GM23338 (cell line): Measurements from ENCODE around the gene COL4A5. TPM values are rescaled to one million over a fixed set of nuclear protein-coding genes. Genes with fewer than 3 reads are reported as not detected.

Experiments used
- ATAC-seq: fragments of 200-7000 bp; cut with Tn5 transposase; 3 replicates; pipeline ENCODE4 v1.9.1; 2020
- DNase-seq: peaks from one replicate; pipeline ENCODE4 v3.0.0-alpha.2; 2015; ENCODE audit warnings: low spot score
- H2AFZ ChIP-seq: fragments of 200-600 bp; sonication (generic); 2 replicates; pipeline ENCODE4 v1.8.0; 2016; ENCODE audit warnings: antibody characterized with exemption, mild to moderate bottlenecking, moderate library complexity
- H3F3A ChIP-seq: fragments of 200-600 bp; sonication (generic); replicated peaks from 2 replicates; pipeline ENCODE4 v1.8.0; 2017; ENCODE audit warnings: antibody characterized with exemption, mixed run types, low read depth
- H3K27ac ChIP-seq: fragments of 200-600 bp; sonication (generic); 2 replicates; pipeline ENCODE4 v1.6.1; 2016; ENCODE audit warnings: low read depth
- H3K27me3 ChIP-seq: fragments of 200-600 bp; sonication (generic); 2 replicates; pipeline ENCODE4 v1.8.0; 2016; ENCODE audit warnings: mild to moderate bottlenecking, mixed run types, moderate library complexity; ENCODE audit not compliant: insufficient read depth
- H3K36me3 ChIP-seq: fragments of 200-600 bp; sonication (generic); 2 replicates; pipeline ENCODE4 v1.8.0; 2016; ENCODE audit warnings: mild to moderate bottlenecking; ENCODE audit not compliant: insufficient read depth
- H3K4me1 ChIP-seq: fragments of 200-600 bp; sonication (generic); 2 replicates; pipeline ENCODE4 v1.8.0; 2016; ENCODE audit warnings: mild to moderate bottlenecking, moderate library complexity; ENCODE audit not compliant: insufficient read depth
- H3K4me2 ChIP-seq: fragments of 200-600 bp; sonication (generic); 2 replicates; pipeline ENCODE4 v1.7.1; 2017; ENCODE audit warnings: mixed run types
- H3K4me3 ChIP-seq: fragments of 200-600 bp; sonication (generic); 2 replicates; pipeline ENCODE4 v1.6.1; 2016; ENCODE audit warnings: mixed run types
- H3K79me2 ChIP-seq: fragments of 200-600 bp; sonication (generic); replicated peaks from 2 replicates; pipeline ENCODE4 v1.8.0; 2017; ENCODE audit warnings: mild to moderate bottlenecking; ENCODE audit not compliant: insufficient read depth
- H3K9me2 ChIP-seq: fragments of 200-600 bp; sonication (generic); 2 replicates; pipeline ENCODE4 v1.8.0; 2017; ENCODE audit not compliant: insufficient read depth
- H4K20me1 ChIP-seq: fragments of 200-600 bp; sonication (generic); replicated peaks from 2 replicates; pipeline ENCODE4 v1.8.0; 2017; ENCODE audit warnings: mild to moderate bottlenecking; ENCODE audit not compliant: insufficient read depth
- H3K27ac Mint-ChIP-seq: 2 replicates; pipeline ENCODE4 v1.8.0; 2020; ENCODE audit warnings: inconsistent platforms, mild to moderate bottlenecking, moderate library complexity, mixed read lengths
- H3K27me3 Mint-ChIP-seq: 3 replicates; pipeline ENCODE4 v1.8.0; 2022; ENCODE audit warnings: low read depth, mild to moderate bottlenecking, moderate library complexity, mixed read lengths, inconsistent platforms; ENCODE audit not compliant: insufficient read depth, poor library complexity
- H3K36me3 Mint-ChIP-seq: 3 replicates; pipeline ENCODE4 v1.8.0; 2021; ENCODE audit warnings: low read depth, mild to moderate bottlenecking, inconsistent platforms, moderate library complexity, mixed read lengths
- H3K4me1 Mint-ChIP-seq: 3 replicates; pipeline ENCODE4 v1.8.0; 2020; ENCODE audit warnings: mild to moderate bottlenecking, inconsistent platforms, mixed read lengths
- H3K4me3 Mint-ChIP-seq: 3 replicates; pipeline ENCODE4 v1.8.0; 2021; ENCODE audit warnings: moderate library complexity, mild to moderate bottlenecking, inconsistent platforms, mixed read lengths
- H3K9me3 Mint-ChIP-seq: 3 replicates; pipeline ENCODE4 v1.8.0; 2020; ENCODE audit warnings: moderate library complexity, mild to moderate bottlenecking, inconsistent platforms, mixed read lengths
- CREB1 ChIP-seq: fragments of 250-450 bp; sonication (Bioruptor Pico); IDR thresholded peaks from 2 replicates; pipeline ENCODE4 v1.5.0; 2020; ENCODE audit warnings: low read depth, mild to moderate bottlenecking, moderate library complexity
- EZH2 ChIP-seq: fragments of 200-600 bp; sonication (generic); IDR thresholded peaks from one replicate; pipeline ENCODE4 v1.8.0; 2017; ENCODE audit warnings: antibody characterized with exemption, mild to moderate bottlenecking, low read depth; ENCODE audit not compliant: unreplicated experiment
- EZH2phosphoT487 ChIP-seq: fragments of 200-600 bp; sonication (generic); IDR thresholded peaks from one replicate; pipeline ENCODE4 v1.8.1; 2018; ENCODE audit warnings: antibody characterized with exemption; ENCODE audit not compliant: unreplicated experiment
- JUNB ChIP-seq: IDR thresholded peaks from one replicate; pipeline ENCODE4 v1.6.1; 2016; ENCODE audit warnings: antibody characterized with exemption; ENCODE audit not compliant: unreplicated experiment
- NANOG ChIP-seq: IDR thresholded peaks from 2 replicates; pipeline ENCODE4 v1.6.1; 2016; ENCODE audit warnings: antibody characterized with exemption, borderline replicate concordance
- POLR2AphosphoS5 ChIP-seq: IDR thresholded peaks from 2 replicates; pipeline ENCODE4 v1.6.1; 2016; ENCODE audit warnings: antibody characterized with exemption, low read depth
- STAT1 ChIP-seq: IDR thresholded peaks from one replicate; pipeline ENCODE4 v1.6.1; 2016; ENCODE audit warnings: antibody characterized with exemption; ENCODE audit not compliant: unreplicated experiment
- ZNF114 ChIP-seq: fragments of 250-450 bp; sonication (Bioruptor Pico); IDR thresholded peaks from 2 replicates; pipeline ENCODE4 v1.5.0; 2020; ENCODE audit warnings: mild to moderate bottlenecking, moderate library complexity
- ZNF331 ChIP-seq: fragments of 250-450 bp; sonication (Bioruptor Pico); IDR thresholded peaks from 2 replicates; pipeline ENCODE4 v1.5.0; 2020; ENCODE audit warnings: low read depth, mild to moderate bottlenecking, moderate library complexity
- polyA plus RNA-seq: library from polyadenylated mRNA; unstranded; fragments of >200 nt; fragmentation: Nextera tagmentation; extraction: Ambion mirVana; gene quantifications from 2 replicates; pipeline ENCODE4 v1.2.1, GENCODE V29; 2016
- total RNA-seq: library from RNA; depleted of rRNA; stranded (reverse); fragments of >200 nt; shearing (Covaris generic); gene quantifications from 2 replicates; pipeline ENCODE4 v1.2.3, GENCODE V29; 2014
- TF ChIP-seq, protein P1 (sequence below): IDR thresholded peaks from one replicate; pipeline ENCODE4 v1.6.1; 2018; ENCODE audit warnings: antibody characterized with exemption; ENCODE audit not compliant: unreplicated experiment
- TF ChIP-seq, protein P2 (sequence below): IDR thresholded peaks from 2 replicates; pipeline ENCODE4 v1.6.1; 2016; ENCODE audit warnings: antibody characterized with exemption
- TF ChIP-seq, protein P3 (sequence below), 2 experiments: fragments of 200-600 bp in 1 of 2; sonication (generic) in 1 of 2; conservative IDR thresholded peaks; 2 replicates each; pipeline versions ENCODE4 v1.5.1 to v1.6.1; 2016 to 2017; ENCODE audit warnings: antibody characterized with exemption in 2 of 2, low read depth in 2 of 2, mild to moderate bottlenecking in 2 of 2, moderate library complexity in 1 of 2
- TF ChIP-seq, protein P4 (sequence below): fragments of 250-450 bp; sonication (Bioruptor Pico); IDR thresholded peaks from 2 replicates; pipeline ENCODE4 v1.5.0; 2020; ENCODE audit warnings: mild to moderate bottlenecking, moderate library complexity

The COL4A5 gene
- total and polyA plus RNA-seq, 2 experiments from 2014 or later = 15.5 to 48.1 TPM

DNA sequence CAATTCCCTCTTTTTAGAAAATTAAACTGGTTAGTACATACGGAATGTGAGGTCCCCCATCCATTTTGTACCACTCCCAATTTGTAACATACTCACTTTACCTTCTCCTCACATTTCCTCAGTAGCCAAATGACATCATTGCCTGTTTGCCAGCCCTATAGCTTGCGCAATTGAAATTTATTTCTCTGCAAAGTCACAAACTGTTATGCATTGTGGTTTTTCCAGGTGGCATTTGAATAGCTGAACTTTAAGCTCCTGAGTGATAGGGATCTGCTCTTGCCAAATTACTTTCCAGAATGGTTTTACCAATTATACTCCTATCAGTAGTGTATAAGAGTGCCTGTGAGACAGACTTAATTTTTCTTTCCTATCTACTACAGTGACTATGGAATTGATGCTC lies 7.7 kb downstream of the COL4A5 start (continued):
- TF ChIP-seq, protein P1, sequence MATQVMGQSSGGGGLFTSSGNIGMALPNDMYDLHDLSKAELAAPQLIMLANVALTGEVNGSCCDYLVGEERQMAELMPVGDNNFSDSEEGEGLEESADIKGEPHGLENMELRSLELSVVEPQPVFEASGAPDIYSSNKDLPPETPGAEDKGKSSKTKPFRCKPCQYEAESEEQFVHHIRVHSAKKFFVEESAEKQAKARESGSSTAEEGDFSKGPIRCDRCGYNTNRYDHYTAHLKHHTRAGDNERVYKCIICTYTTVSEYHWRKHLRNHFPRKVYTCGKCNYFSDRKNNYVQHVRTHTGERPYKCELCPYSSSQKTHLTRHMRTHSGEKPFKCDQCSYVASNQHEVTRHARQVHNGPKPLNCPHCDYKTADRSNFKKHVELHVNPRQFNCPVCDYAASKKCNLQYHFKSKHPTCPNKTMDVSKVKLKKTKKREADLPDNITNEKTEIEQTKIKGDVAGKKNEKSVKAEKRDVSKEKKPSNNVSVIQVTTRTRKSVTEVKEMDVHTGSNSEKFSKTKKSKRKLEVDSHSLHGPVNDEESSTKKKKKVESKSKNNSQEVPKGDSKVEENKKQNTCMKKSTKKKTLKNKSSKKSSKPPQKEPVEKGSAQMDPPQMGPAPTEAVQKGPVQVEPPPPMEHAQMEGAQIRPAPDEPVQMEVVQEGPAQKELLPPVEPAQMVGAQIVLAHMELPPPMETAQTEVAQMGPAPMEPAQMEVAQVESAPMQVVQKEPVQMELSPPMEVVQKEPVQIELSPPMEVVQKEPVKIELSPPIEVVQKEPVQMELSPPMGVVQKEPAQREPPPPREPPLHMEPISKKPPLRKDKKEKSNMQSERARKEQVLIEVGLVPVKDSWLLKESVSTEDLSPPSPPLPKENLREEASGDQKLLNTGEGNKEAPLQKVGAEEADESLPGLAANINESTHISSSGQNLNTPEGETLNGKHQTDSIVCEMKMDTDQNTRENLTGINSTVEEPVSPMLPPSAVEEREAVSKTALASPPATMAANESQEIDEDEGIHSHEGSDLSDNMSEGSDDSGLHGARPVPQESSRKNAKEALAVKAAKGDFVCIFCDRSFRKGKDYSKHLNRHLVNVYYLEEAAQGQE = no peak
- TF ChIP-seq CREB1 (CRISPR knock-in tag) = no peak
- no peak for TF ChIP-seq STAT1
- no peak for TF ChIP-seq JUNB

DNA sequence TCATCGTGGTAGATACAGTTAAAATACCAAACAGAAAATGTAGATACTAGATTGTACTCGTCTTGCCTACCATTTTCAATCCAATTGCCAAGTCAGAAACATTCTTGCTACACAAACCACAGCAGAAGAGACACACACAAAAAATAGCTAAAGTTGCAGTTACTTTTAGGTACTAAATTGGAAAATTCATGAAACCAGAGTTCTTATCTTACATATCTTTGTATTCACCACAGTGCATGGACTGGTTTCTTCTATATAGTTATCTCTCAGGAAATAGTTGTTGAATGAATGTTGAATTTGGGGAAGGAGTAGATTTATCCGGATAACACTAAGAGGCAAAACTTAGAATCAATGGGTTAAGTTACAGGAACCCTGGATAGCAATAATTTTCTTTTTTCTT lies 14.2 kb downstream of the COL4A5 start:
- no peak overlapping the region for H2AFZ ChIP-seq
- H3K27me3 ChIP-seq = no peaks in the 10 kb centered on the region
- Mint-ChIP-seq H3K4me1 (no peaks in the 10 kb centered on the region), H3K4me3 (no peak overlapping the region), H3K27me3 (no peaks in the 10 kb centered on the region), H3K36me3 (0 out of 3 replicates have a peak, but pooled peaks cover 2% of the 10 kb centered on the region), H3K9me3 (no peaks in the 10 kb centered on the region), H3K27ac (no peak overlapping the region)
- no peak overlapping the region for H3K4me2 ChIP-seq
- H3K9me2 ChIP-seq = no peaks in the 10 kb centered on the region
- no peak for ATAC-seq
- peaks cover 5% of the 10 kb centered on the region; the same call in 1 of the 2 replicates for H3K4me1 ChIP-seq
- H3F3A ChIP-seq = no peaks in the 10 kb centered on the region
- H3K36me3 ChIP-seq = no peaks in the 10 kb centered on the region
- no peak overlapping the region for H3K4me3 ChIP-seq
- TF ChIP-seq, protein P2, sequence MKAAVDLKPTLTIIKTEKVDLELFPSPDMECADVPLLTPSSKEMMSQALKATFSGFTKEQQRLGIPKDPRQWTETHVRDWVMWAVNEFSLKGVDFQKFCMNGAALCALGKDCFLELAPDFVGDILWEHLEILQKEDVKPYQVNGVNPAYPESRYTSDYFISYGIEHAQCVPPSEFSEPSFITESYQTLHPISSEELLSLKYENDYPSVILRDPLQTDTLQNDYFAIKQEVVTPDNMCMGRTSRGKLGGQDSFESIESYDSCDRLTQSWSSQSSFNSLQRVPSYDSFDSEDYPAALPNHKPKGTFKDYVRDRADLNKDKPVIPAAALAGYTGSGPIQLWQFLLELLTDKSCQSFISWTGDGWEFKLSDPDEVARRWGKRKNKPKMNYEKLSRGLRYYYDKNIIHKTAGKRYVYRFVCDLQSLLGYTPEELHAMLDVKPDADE = no peak
- no peak for TF ChIP-seq JUNB
- TF ChIP-seq NANOG = no peak
- no peak for TF ChIP-seq POLR2AphosphoS5
- no peak for TF ChIP-seq ZNF114 (CRISPR knock-in tag)
- TF ChIP-seq EZH2 = no peak
- no peak for TF ChIP-seq EZH2phosphoT487
- no peak for TF ChIP-seq STAT1
- TF ChIP-seq, protein P3, sequence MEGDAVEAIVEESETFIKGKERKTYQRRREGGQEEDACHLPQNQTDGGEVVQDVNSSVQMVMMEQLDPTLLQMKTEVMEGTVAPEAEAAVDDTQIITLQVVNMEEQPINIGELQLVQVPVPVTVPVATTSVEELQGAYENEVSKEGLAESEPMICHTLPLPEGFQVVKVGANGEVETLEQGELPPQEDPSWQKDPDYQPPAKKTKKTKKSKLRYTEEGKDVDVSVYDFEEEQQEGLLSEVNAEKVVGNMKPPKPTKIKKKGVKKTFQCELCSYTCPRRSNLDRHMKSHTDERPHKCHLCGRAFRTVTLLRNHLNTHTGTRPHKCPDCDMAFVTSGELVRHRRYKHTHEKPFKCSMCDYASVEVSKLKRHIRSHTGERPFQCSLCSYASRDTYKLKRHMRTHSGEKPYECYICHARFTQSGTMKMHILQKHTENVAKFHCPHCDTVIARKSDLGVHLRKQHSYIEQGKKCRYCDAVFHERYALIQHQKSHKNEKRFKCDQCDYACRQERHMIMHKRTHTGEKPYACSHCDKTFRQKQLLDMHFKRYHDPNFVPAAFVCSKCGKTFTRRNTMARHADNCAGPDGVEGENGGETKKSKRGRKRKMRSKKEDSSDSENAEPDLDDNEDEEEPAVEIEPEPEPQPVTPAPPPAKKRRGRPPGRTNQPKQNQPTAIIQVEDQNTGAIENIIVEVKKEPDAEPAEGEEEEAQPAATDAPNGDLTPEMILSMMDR (conservative IDR thresholded peaks at IDR 0.05; ENCODE audit: low read depth in 2 of 2) = no peak
- TF ChIP-seq CREB1 (CRISPR knock-in tag) = no peak
- TF ChIP-seq, protein P4, sequence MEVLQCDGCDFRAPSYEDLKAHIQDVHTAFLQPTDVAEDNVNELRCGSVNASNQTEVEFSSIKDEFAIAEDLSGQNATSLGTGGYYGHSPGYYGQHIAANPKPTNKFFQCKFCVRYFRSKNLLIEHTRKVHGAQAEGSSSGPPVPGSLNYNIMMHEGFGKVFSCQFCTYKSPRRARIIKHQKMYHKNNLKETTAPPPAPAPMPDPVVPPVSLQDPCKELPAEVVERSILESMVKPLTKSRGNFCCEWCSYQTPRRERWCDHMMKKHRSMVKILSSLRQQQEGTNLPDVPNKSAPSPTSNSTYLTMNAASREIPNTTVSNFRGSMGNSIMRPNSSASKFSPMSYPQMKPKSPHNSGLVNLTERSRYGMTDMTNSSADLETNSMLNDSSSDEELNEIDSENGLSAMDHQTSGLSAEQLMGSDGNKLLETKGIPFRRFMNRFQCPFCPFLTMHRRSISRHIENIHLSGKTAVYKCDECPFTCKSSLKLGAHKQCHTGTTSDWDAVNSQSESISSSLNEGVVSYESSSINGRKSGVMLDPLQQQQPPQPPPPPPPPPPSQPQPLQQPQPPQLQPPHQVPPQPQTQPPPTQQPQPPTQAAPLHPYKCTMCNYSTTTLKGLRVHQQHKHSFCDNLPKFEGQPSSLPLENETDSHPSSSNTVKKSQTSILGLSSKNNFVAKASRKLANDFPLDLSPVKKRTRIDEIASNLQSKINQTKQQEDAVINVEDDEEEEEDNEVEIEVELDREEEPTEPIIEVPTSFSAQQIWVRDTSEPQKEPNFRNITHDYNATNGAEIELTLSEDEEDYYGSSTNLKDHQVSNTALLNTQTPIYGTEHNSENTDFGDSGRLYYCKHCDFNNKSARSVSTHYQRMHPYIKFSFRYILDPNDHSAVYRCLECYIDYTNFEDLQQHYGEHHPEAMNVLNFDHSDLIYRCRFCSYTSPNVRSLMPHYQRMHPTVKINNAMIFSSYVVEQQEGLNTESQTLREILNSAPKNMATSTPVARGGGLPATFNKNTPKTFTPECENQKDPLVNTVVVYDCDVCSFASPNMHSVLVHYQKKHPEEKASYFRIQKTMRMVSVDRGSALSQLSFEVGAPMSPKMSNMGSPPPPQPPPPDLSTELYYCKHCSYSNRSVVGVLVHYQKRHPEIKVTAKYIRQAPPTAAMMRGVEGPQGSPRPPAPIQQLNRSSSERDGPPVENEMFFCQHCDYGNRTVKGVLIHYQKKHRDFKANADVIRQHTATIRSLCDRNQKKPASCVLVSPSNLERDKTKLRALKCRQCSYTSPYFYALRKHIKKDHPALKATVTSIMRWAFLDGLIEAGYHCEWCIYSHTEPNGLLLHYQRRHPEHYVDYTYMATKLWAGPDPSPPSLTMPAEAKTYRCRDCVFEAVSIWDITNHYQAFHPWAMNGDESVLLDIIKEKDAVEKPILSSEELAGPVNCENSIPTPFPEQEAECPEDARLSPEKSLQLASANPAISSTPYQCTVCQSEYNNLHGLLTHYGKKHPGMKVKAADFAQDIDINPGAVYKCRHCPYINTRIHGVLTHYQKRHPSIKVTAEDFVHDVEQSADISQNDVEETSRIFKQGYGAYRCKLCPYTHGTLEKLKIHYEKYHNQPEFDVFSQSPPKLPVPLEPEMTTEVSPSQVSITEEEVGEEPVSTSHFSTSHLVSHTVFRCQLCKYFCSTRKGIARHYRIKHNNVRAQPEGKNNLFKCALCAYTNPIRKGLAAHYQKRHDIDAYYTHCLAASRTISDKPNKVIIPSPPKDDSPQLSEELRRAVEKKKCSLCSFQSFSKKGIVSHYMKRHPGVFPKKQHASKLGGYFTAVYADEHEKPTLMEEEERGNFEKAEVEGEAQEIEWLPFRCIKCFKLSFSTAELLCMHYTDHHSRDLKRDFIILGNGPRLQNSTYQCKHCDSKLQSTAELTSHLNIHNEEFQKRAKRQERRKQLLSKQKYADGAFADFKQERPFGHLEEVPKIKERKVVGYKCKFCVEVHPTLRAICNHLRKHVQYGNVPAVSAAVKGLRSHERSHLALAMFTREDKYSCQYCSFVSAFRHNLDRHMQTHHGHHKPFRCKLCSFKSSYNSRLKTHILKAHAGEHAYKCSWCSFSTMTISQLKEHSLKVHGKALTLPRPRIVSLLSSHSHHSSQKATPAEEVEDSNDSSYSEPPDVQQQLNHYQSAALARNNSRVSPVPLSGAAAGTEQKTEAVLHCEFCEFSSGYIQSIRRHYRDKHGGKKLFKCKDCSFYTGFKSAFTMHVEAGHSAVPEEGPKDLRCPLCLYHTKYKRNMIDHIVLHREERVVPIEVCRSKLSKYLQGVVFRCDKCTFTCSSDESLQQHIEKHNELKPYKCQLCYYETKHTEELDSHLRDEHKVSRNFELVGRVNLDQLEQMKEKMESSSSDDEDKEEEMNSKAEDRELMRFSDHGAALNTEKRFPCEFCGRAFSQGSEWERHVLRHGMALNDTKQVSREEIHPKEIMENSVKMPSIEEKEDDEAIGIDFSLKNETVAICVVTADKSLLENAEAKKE (CRISPR knock-in tag) = no peak
- TF ChIP-seq ZNF331 (CRISPR knock-in tag) = no peak
- H3K79me2 ChIP-seq = peaks cover 9% of the 10 kb centered on the region
- no peak overlapping the region for H3K27ac ChIP-seq
- no peaks in the 10 kb centered on the region for H4K20me1 ChIP-seq
- no peak for DNase-seq
